GM12891 (cell line): ENCODE results near the gene NEMP2.

Experiments used
- DNase-seq: peaks from one replicate; pipeline ENCODE4 v3.0.0; 2011; ENCODE audit warnings: low spot score; ENCODE audit not compliant: insufficient read length
- FAIRE-seq: peaks from 2 replicates; lab custom pipeline; 2011; peaks lifted over from hg19 to GRCh38; lab: Jason Lieb, UNC
- PAX5 ChIP-seq: IDR thresholded peaks from 2 replicates; pipeline ENCODE4 v1.6.1; 2011; ENCODE audit warnings: low read length, moderate library complexity, mild to moderate bottlenecking; ENCODE audit not compliant: insufficient read depth, severe bottlenecking
- POLR2A ChIP-seq: IDR thresholded peaks from 2 replicates; pipeline ENCODE4 v1.6.1; 2011; ENCODE audit warnings: low read depth, low read length, control low read depth
- POLR2AphosphoS5 ChIP-seq: IDR thresholded peaks from 2 replicates; pipeline ENCODE4 v1.6.1; 2011; ENCODE audit warnings: low read depth, low read length, control low read depth
- POU2F2 ChIP-seq: IDR thresholded peaks from 2 replicates; pipeline ENCODE4 v1.6.1; 2011; ENCODE audit warnings: low read depth, mild to moderate bottlenecking, control low read depth, low read length, moderate library complexity
- SPI1 ChIP-seq: IDR thresholded peaks from 2 replicates; pipeline ENCODE4 v1.6.1; 2011; ENCODE audit warnings: low read depth, low read length, control low read depth
- TAF1 ChIP-seq: IDR thresholded peaks from 2 replicates; pipeline ENCODE4 v1.6.1; 2011; ENCODE audit warnings: low read depth, low read length, control low read depth

Gene NEMP2

DNA sequence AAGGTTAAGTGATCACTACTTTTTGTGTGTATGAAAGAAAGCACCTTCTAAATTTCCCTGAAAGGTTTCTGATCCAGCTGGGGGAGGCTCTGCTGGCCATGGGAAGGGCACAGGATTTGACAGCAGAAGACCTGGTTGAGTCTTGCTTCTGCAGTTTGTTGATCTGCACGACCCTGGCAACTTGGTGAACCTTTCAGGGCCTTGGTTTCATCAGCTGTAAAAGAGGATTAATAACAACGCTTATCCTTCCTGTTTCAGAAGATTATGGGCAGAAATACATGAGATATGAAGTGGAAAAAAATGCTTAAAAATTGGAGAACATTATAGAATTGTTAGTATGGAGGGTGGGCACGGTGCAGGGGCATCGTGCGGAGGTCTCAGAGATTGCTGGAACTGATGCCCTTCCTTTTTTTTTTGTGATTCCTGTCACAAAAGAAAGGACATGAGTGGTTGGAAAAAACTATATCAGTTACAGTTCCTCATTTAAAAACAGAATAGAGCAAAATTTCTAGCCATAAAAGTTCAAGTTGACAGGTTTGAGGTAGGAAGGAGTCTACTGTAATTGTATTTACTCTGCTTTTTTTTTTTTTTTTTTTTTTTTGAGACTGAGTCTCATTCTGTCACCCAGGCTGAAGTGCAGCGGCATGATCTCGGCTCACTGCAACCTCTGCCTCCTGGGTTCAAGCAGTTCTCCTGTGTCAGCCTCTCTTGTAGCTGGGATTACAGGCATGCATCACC lies 79.0 kb downstream of the NEMP2 start:
- no peak for FAIRE-seq
- TF ChIP-seq TAF1 (no peak), SPI1 (0 out of 2 replicates have a peak, but pooled peaks have one; percentile 7)

DNA sequence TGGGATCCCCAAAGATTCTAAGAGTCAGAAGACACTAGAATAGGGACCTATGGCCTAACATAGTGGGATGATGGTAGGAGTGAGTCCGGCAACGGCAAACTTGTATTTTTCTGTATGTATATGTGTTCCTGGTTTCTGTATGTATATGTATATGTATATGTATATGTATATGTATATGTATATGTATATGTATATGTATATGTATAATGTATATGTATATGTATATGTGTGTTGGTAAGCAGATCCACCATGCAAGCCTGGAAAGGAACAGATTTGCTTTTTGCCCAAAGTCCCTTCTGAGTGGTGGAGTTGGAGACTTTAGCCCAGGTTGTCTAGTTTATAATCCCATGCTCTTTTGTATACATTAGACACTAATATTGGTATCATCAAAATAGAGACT lies 79.7 kb downstream of the NEMP2 start:
- no peak for FAIRE-seq
- TF ChIP-seq POLR2AphosphoS5: no peak
- no peak for TF ChIP-seq POU2F2
- TF ChIP-seq SPI1: no peak
- no peak for TF ChIP-seq PAX5
- no peak for TF ChIP-seq POLR2A
- no peak for TF ChIP-seq TAF1
- no peak for DNase-seq

More for the DNA sequence above, 79.0 kb downstream of the NEMP2 start:
- DNase-seq: no peak
